ENCODE data around the gene HDLBP. TPM values are rescaled to one million over a fixed set of nuclear protein-coding genes. Genes with fewer than 3 reads are reported as not detected.

Gene HDLBP
- total RNA-seq, 1 donor from 2014 or later, result 398 TPM

Other genes with a start within 250 kb of the HDLBP start
- gene MTERF4, start 213.4 kb downstream of the HDLBP start, total RNA-seq, result 33.5 TPM
- 7.0 TPM for gene PASK, start 166.2 kb downstream of the HDLBP start, total RNA-seq
- 45.3 TPM for gene PPP1R7, start 165.2 kb downstream of the HDLBP start, total RNA-seq
- gene ANO7, start 127.0 kb downstream of the HDLBP start, total RNA-seq, result 3.8 TPM
- gene SEPTIN2, start 253 bp upstream of the HDLBP start, total RNA-seq, result 315 TPM
- 69.7 TPM for gene FARP2, start 40.6 kb upstream of the HDLBP start, total RNA-seq
- 125 TPM for gene STK25, start 192.9 kb upstream of the HDLBP start, total RNA-seq
- 31.1 TPM for gene BOK, start 243.1 kb upstream of the HDLBP start, total RNA-seq

All from sciatic nerve (tissue), 1 donor.